SK-N-SH (cell line): ENCODE data around the gene TPD52L1. TPM values are rescaled to one million over a fixed set of nuclear protein-coding genes. Genes with fewer than 3 reads are reported as not detected.

Experiments used
- CTCF ChIA-PET: fragments of 300-600, 350-600 bp; formaldehyde crosslinking; extraction: SDS; loops from one replicate; lab custom pipeline; 2021; lab: Yijun Ruan, JAX
- POLR2A ChIA-PET: fragments of 350-600 bp; sonication (Branson Sonifier 250); formaldehyde crosslinking; extraction: SDS; loops from one replicate; lab custom pipeline; 2020; ENCODE audit warnings: antibody characterized with exemption, inconsistent platforms; lab: Yijun Ruan, JAX
- DNase-seq: peaks from one replicate; pipeline ENCODE4 v3.0.0; 2012
- H2AFZ ChIP-seq: fragments of 200-600 bp; sonication (generic); 2 replicates; pipeline ENCODE4 v1.8.1; 2016; ENCODE audit warnings: antibody characterized with exemption, mild to moderate bottlenecking, low read depth
- H3F3A ChIP-seq: fragments of 200-600 bp; sonication (generic); replicated peaks from 2 replicates; pipeline ENCODE3; 2016; ENCODE audit warnings: antibody characterized with exemption, mild to moderate bottlenecking; ENCODE audit not compliant: insufficient read depth
- H3K27ac ChIP-seq, 2 experiments: fragments of 200-500 bp in 1 of 2; fragments of 200-600 bp in 1 of 2; sonication (Bioruptor generic) in 1 of 2; sonication (generic), shearing (Covaris generic) in 1 of 2; 2 replicates each; pipeline versions ENCODE4 v1.5.1 to v1.6.1; 2014 to 2016; ENCODE audit warnings: low read depth in 2 of 2, inconsistent platforms in 1 of 2, low read length in 1 of 2, mild to moderate bottlenecking in 1 of 2, mixed read lengths in 1 of 2
- H3K27me3 ChIP-seq: fragments of 200-600 bp; sonication (generic), shearing (Covaris generic); 2 replicates; pipeline ENCODE4 v1.6.1; 2016; ENCODE audit warnings: mixed run types; ENCODE audit not compliant: insufficient read depth
- H3K36me3 ChIP-seq, 2 experiments: fragments of 200-500 bp in 1 of 2; fragments of 200-600 bp in 1 of 2; sonication (Bioruptor generic) in 1 of 2; sonication (generic) in 1 of 2; replicated peaks in 1 of 2; 2 replicates each; pipeline versions ENCODE3 to v1.5.1; 2014 to 2016; ENCODE audit warnings: low read length in 1 of 2, mild to moderate bottlenecking in 1 of 2; ENCODE audit not compliant: insufficient read depth in 2 of 2, control insufficient read depth in 1 of 2
- H3K4me1 ChIP-seq, 2 experiments: fragments of 200-500 bp in 1 of 2; fragments of 200-600 bp in 1 of 2; sonication (Bioruptor generic) in 1 of 2; sonication (generic), shearing (Covaris generic) in 1 of 2; 2 replicates each; pipeline versions ENCODE4 v1.5.1 to v1.6.1; 2014 to 2016; ENCODE audit warnings: low read depth in 1 of 2, low read length in 1 of 2, mixed run types in 1 of 2; ENCODE audit not compliant: insufficient read depth in 2 of 2, control insufficient read depth in 1 of 2
- H3K4me2 ChIP-seq: fragments of 200-600 bp; sonication (generic), shearing (Covaris generic); 2 replicates; pipeline ENCODE4 v1.6.1; 2017; ENCODE audit warnings: mixed run types
- H3K4me3 ChIP-seq, 2 experiments: fragments of 200-500 bp in 1 of 2; fragments of 200-600 bp in 1 of 2; sonication (Bioruptor generic) in 1 of 2; sonication (generic), shearing (Covaris generic) in 1 of 2; 2 replicates each; pipeline versions ENCODE4 v1.5.1 to v1.8.1; 2014 to 2016; ENCODE audit warnings: low read depth in 2 of 2, inconsistent platforms in 1 of 2, low read length in 1 of 2, mild to moderate bottlenecking in 1 of 2, mixed read lengths in 1 of 2, moderate library complexity in 1 of 2
- H3K79me2 ChIP-seq: fragments of 200-600 bp; sonication (generic); 2 replicates; pipeline ENCODE4 v1.8.1; 2017; ENCODE audit warnings: mild to moderate bottlenecking; ENCODE audit not compliant: insufficient read depth
- H3K9ac ChIP-seq: fragments of 200-600 bp; sonication (generic); 2 replicates; pipeline ENCODE4 v1.6.1; 2017; ENCODE audit warnings: mixed run types
- H3K9me2 ChIP-seq: fragments of 200-600 bp; sonication (generic); 2 replicates; pipeline ENCODE4 v1.6.1; 2017; ENCODE audit warnings: mixed run types
- H3K9me3 ChIP-seq: fragments of 200-600 bp; sonication (generic); 2 replicates; pipeline ENCODE4 v1.6.1; 2017; ENCODE audit warnings: mixed run types, mild to moderate bottlenecking, moderate library complexity
- H4K20me1 ChIP-seq: fragments of 200-600 bp; sonication (generic); 2 replicates; pipeline ENCODE4 v1.6.1; 2017; ENCODE audit warnings: mild to moderate bottlenecking, mixed run types; ENCODE audit not compliant: insufficient read depth
- ELF1 ChIP-seq: IDR thresholded peaks from 2 replicates; pipeline ENCODE4 v1.4.0; 2012
- EZH2phosphoT487 ChIP-seq: fragments of 200-600 bp; sonication (generic); IDR thresholded peaks from 2 replicates; pipeline ENCODE4 v1.6.1; 2017; ENCODE audit warnings: low read depth, mixed run types, mild to moderate bottlenecking, antibody characterized with exemption, moderate library complexity, borderline replicate concordance
- GABPA ChIP-seq: IDR thresholded peaks from 2 replicates; pipeline ENCODE4 v1.4.0; 2012; ENCODE audit warnings: low read depth, mild to moderate bottlenecking
- JUND ChIP-seq: IDR thresholded peaks from 2 replicates; pipeline ENCODE4 v1.4.0; 2012
- MEF2A ChIP-seq: IDR thresholded peaks from 2 replicates; pipeline ENCODE4 v1.4.0; 2012; ENCODE audit warnings: low read depth, borderline replicate concordance
- MXI1 ChIP-seq: IDR thresholded peaks from 2 replicates; pipeline ENCODE4 v1.6.1; 2012; ENCODE audit warnings: mild to moderate bottlenecking, low read depth, low read length, improper control_type of control experiment
- POLR2AphosphoS5 ChIP-seq: IDR thresholded peaks from 2 replicates; pipeline ENCODE4 v1.6.1; 2012; ENCODE audit warnings: low read depth, low read length
- RCOR1 ChIP-seq: fragments of 150-350 bp; IDR thresholded peaks from 2 replicates; pipeline ENCODE4 v1.6.1; 2017; ENCODE audit warnings: antibody characterized with exemption, low read length
- RFX5 ChIP-seq: IDR thresholded peaks from 2 replicates; pipeline ENCODE4 v1.6.1; 2012; ENCODE audit warnings: mild to moderate bottlenecking, improper control_type of control experiment, low read length
- TAF1 ChIP-seq: IDR thresholded peaks from 2 replicates; pipeline ENCODE4 v1.6.1; 2012; ENCODE audit warnings: low read depth, mild to moderate bottlenecking, low read length, moderate library complexity, borderline replicate concordance
- TCF12 ChIP-seq: IDR thresholded peaks from 2 replicates; pipeline ENCODE4 v1.4.0; 2012
- TEAD4 ChIP-seq: IDR thresholded peaks from 2 replicates; pipeline ENCODE4 v1.4.0; 2012; ENCODE audit warnings: mild to moderate bottlenecking, borderline replicate concordance; ENCODE audit not compliant: insufficient read depth
- WGBS: methylation state at CpG from one replicate; pipeline ENCODE4 v1.1.6; 2017; ENCODE audit warnings: low lambda C conversion rate; 5-methylcytosine and 5-hydroxymethylcytosine counted together
- polyA plus RNA-seq, 3 experiments: library from polyadenylated mRNA; depleted of rRNA; stranded (reverse); fragments of >200 nt; gene quantifications; 2 replicates each; pipeline ENCODE4 v1.2.3, GENCODE V29; 2012
- TF ChIP-seq, protein P1 (sequence below): IDR thresholded peaks from 2 replicates; pipeline ENCODE4 v1.4.0; 2012; ENCODE audit warnings: low read depth, borderline replicate concordance
- TF ChIP-seq, protein P2 (sequence below): IDR thresholded peaks from 2 replicates; pipeline ENCODE4 v1.4.0; 2012; ENCODE audit warnings: low read depth, borderline replicate concordance
- TF ChIP-seq, protein P3 (sequence below): fragments of 150-350 bp; IDR thresholded peaks from 2 replicates; pipeline ENCODE4 v1.6.1; 2017; ENCODE audit warnings: antibody characterized with exemption, low read length, low read depth, borderline replicate concordance
- TF ChIP-seq, protein P4 (sequence below): fragments of 150-350 bp; IDR thresholded peaks from 2 replicates; pipeline ENCODE4 v1.6.1; 2016; ENCODE audit warnings: mild to moderate bottlenecking, low read depth, low read length
- TF ChIP-seq, protein P5 (sequence below): IDR thresholded peaks from 2 replicates; pipeline ENCODE4 v1.6.1; 2012; ENCODE audit warnings: mild to moderate bottlenecking, low read depth, low read length, moderate library complexity
- TF ChIP-seq, protein P6 (sequence below): fragments of 200-600 bp; sonication (generic); IDR thresholded peaks from 2 replicates; pipeline ENCODE4 v1.6.1; 2017; ENCODE audit warnings: antibody characterized with exemption, mild to moderate bottlenecking, moderate library complexity

The TPD52L1 gene
- polyA plus RNA-seq, 1 of the 3 experiments (the other 2 are of a cell fraction), result 0.13 TPM

DNA sequence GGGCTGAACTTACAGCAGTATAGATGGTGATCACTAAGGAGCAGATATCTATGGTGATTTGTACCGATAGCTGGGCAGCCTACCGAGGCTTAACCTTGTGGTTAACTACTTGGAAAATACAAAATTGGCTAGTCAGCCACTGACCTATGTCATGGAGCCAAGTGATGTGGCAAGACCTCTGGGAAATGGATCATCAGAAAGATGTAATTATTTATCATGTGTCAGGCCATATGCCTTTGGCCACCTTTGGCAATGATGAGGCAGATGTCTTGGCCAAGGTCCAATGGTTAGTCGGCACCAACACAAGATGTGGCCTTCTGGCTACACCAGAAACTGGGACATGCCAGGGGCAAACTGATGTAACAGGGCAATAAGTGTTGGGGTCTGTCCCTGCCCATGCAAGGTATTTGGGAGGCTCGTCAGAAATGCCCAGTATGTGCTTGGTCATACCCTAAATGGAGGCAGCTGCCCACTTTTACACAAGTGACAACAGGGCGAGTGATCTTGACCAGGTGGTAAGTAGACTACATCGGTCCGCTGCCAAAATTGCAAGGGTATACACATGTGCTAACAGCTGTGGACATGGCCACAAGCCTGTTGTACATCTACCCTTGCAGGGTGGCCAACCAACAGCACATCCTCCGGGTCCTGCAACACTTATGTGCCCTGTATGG is 118.0 kb downstream of the TPD52L1 start (continued):
- TF ChIP-seq, protein P1, sequence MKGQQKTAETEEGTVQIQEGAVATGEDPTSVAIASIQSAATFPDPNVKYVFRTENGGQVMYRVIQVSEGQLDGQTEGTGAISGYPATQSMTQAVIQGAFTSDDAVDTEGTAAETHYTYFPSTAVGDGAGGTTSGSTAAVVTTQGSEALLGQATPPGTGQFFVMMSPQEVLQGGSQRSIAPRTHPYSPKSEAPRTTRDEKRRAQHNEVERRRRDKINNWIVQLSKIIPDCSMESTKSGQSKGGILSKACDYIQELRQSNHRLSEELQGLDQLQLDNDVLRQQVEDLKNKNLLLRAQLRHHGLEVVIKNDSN, result no peak
- TF ChIP-seq GABPA, result no peak
- no peak for TF ChIP-seq TAF1
- no peak for TF ChIP-seq MXI1
- no peak for TF ChIP-seq POLR2AphosphoS5
- TF ChIP-seq, protein P2, sequence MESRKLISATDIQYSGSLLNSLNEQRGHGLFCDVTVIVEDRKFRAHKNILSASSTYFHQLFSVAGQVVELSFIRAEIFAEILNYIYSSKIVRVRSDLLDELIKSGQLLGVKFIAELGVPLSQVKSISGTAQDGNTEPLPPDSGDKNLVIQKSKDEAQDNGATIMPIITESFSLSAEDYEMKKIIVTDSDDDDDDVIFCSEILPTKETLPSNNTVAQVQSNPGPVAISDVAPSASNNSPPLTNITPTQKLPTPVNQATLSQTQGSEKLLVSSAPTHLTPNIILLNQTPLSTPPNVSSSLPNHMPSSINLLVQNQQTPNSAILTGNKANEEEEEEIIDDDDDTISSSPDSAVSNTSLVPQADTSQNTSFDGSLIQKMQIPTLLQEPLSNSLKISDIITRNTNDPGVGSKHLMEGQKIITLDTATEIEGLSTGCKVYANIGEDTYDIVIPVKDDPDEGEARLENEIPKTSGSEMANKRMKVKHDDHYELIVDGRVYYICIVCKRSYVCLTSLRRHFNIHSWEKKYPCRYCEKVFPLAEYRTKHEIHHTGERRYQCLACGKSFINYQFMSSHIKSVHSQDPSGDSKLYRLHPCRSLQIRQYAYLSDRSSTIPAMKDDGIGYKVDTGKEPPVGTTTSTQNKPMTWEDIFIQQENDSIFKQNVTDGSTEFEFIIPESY, result no peak
- no peak for TF ChIP-seq TCF12
- TF ChIP-seq RFX5, result no peak

- Histone ChIP-seq H3K9me3 (no peaks in the 10 kb centered on the region), H3K9me2 (no peaks in the 10 kb centered on the region), H3K9ac (no peak overlapping the region), H3K36me3 (peaks cover 4 to 26% of the 10 kb centered on the region in 2 experiments), H3K79me2 (no peaks in the 10 kb centered on the region), H3K4me3 (no peak overlapping the region), H3K4me2 (no peak overlapping the region), H4K20me1 (no peaks in the 10 kb centered on the region), H2AFZ (no peak overlapping the region), H3K4me1 (no peaks in the 10 kb centered on the region), H3K27ac (no peak overlapping the region), H3K27me3 (no peaks in the 10 kb centered on the region), H3F3A (no peaks in the 10 kb centered on the region)
- ChIA-PET CTCF (no interaction called here), POLR2A (no interaction called here)
- DNase-seq, result no peak
- no CpG with 5 or more reads among the region's 8 CpGs for WGBS
- no peak for TF ChIP-seq JUND
- no peak for TF ChIP-seq RCOR1
- TF ChIP-seq, protein P3, sequence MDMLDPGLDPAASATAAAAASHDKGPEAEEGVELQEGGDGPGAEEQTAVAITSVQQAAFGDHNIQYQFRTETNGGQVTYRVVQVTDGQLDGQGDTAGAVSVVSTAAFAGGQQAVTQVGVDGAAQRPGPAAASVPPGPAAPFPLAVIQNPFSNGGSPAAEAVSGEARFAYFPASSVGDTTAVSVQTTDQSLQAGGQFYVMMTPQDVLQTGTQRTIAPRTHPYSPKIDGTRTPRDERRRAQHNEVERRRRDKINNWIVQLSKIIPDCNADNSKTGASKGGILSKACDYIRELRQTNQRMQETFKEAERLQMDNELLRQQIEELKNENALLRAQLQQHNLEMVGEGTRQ, result no peak
- TF ChIP-seq EZH2phosphoT487, result no peak
- TF ChIP-seq MEF2A, result no peak
- TF ChIP-seq, protein P4, sequence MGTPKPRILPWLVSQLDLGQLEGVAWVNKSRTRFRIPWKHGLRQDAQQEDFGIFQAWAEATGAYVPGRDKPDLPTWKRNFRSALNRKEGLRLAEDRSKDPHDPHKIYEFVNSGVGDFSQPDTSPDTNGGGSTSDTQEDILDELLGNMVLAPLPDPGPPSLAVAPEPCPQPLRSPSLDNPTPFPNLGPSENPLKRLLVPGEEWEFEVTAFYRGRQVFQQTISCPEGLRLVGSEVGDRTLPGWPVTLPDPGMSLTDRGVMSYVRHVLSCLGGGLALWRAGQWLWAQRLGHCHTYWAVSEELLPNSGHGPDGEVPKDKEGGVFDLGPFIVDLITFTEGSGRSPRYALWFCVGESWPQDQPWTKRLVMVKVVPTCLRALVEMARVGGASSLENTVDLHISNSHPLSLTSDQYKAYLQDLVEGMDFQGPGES, result no peak
- TF ChIP-seq ELF1, result no peak
- no peak for TF ChIP-seq TEAD4
- TF ChIP-seq, protein P5, sequence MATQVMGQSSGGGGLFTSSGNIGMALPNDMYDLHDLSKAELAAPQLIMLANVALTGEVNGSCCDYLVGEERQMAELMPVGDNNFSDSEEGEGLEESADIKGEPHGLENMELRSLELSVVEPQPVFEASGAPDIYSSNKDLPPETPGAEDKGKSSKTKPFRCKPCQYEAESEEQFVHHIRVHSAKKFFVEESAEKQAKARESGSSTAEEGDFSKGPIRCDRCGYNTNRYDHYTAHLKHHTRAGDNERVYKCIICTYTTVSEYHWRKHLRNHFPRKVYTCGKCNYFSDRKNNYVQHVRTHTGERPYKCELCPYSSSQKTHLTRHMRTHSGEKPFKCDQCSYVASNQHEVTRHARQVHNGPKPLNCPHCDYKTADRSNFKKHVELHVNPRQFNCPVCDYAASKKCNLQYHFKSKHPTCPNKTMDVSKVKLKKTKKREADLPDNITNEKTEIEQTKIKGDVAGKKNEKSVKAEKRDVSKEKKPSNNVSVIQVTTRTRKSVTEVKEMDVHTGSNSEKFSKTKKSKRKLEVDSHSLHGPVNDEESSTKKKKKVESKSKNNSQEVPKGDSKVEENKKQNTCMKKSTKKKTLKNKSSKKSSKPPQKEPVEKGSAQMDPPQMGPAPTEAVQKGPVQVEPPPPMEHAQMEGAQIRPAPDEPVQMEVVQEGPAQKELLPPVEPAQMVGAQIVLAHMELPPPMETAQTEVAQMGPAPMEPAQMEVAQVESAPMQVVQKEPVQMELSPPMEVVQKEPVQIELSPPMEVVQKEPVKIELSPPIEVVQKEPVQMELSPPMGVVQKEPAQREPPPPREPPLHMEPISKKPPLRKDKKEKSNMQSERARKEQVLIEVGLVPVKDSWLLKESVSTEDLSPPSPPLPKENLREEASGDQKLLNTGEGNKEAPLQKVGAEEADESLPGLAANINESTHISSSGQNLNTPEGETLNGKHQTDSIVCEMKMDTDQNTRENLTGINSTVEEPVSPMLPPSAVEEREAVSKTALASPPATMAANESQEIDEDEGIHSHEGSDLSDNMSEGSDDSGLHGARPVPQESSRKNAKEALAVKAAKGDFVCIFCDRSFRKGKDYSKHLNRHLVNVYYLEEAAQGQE, result no peak
- TF ChIP-seq, protein P1, result no peak
- TF ChIP-seq, protein P6, sequence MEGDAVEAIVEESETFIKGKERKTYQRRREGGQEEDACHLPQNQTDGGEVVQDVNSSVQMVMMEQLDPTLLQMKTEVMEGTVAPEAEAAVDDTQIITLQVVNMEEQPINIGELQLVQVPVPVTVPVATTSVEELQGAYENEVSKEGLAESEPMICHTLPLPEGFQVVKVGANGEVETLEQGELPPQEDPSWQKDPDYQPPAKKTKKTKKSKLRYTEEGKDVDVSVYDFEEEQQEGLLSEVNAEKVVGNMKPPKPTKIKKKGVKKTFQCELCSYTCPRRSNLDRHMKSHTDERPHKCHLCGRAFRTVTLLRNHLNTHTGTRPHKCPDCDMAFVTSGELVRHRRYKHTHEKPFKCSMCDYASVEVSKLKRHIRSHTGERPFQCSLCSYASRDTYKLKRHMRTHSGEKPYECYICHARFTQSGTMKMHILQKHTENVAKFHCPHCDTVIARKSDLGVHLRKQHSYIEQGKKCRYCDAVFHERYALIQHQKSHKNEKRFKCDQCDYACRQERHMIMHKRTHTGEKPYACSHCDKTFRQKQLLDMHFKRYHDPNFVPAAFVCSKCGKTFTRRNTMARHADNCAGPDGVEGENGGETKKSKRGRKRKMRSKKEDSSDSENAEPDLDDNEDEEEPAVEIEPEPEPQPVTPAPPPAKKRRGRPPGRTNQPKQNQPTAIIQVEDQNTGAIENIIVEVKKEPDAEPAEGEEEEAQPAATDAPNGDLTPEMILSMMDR, result no peak
Observed at GRCh38 chr6:125273251-125273650, 119.7 kb downstream of the TPD52L1 start.
